ENCODE data around the gene KPNB1. TPM values are rescaled to one million over a fixed set of nuclear protein-coding genes. Genes with fewer than 3 reads are reported as not detected.

KPNB1 gene
- total RNA-seq, 1 donor, result 443 TPM

- no peak for DNase-seq (ENCODE audit: low read depth)
- H3K4me3 ChIP-seq (ENCODE audit: low read depth, low read length), result no peak overlapping the region
- TF ChIP-seq CTCF (IDR thresholded peaks at IDR 0.05; ENCODE audit: insufficient read depth, low read depth, low read length), result no peak
These were observed 51.0 kb downstream of the KPNB1 start for GRCh38 chr17:47700471-47701449.

- DNase-seq (ENCODE audit: low read depth), result no peak
- no peak for TF ChIP-seq CTCF (IDR thresholded peaks at IDR 0.05; ENCODE audit: insufficient read depth, low read depth, low read length)
- H3K4me3 ChIP-seq (ENCODE audit: low read depth, low read length), result no peak overlapping the region
These were observed 51.9 kb downstream of the KPNB1 start for GRCh38 chr17:47701608-47702007.

GRCh38 chr17:47702391-47702995, 52.8 kb downstream of the KPNB1 start:
- H3K4me3 ChIP-seq (ENCODE audit: low read depth, low read length), result no peak overlapping the region
- no peak for TF ChIP-seq CTCF (IDR thresholded peaks at IDR 0.05; ENCODE audit: insufficient read depth, low read depth, low read length)
- DNase-seq (ENCODE audit: low read depth), result no peak

GRCh38 chr17:47703191-47703591, 53.5 kb downstream of the KPNB1 start:
- H3K4me3 ChIP-seq (ENCODE audit: low read depth, low read length), result no peak overlapping the region
- no peak for DNase-seq (ENCODE audit: low read depth)
- no peak for TF ChIP-seq CTCF (IDR thresholded peaks at IDR 0.05; ENCODE audit: insufficient read depth, low read depth, low read length)

- H3K4me3 ChIP-seq (ENCODE audit: low read depth, low read length), result no peak overlapping the region
- DNase-seq (ENCODE audit: low read depth), result no peak
- no peak for TF ChIP-seq CTCF (IDR thresholded peaks at IDR 0.05; ENCODE audit: insufficient read depth, low read depth, low read length)
These were observed 54.0 kb downstream of the KPNB1 start for GRCh38 chr17:47703671-47704070.

GRCh38 chr17:47704116-47704515, 54.4 kb downstream of the KPNB1 start:
- no peak for DNase-seq (ENCODE audit: low read depth)
- H3K4me3 ChIP-seq (ENCODE audit: low read depth, low read length), result no peak overlapping the region
- no peak for TF ChIP-seq CTCF (IDR thresholded peaks at IDR 0.05; ENCODE audit: insufficient read depth, low read depth, low read length)
